GM12874 (cell line): ENCODE measurements around the gene KCNMB2.

Experiments
- CTCF ChIP-seq: IDR thresholded peaks from 2 replicates; pipeline ENCODE4 v1.5.1; 2011; ENCODE audit warnings: low read depth, mild to moderate bottlenecking, control low read depth, low read length, moderate library complexity; ENCODE audit not compliant: insufficient read depth

Gene KCNMB2

GRCh38 chr3:178629430-178630178, 93.4 kb downstream of the KCNMB2 start:
- TF ChIP-seq CTCF, result no peak

- no peak for TF ChIP-seq CTCF
Observed at GRCh38 chr3:178631950-178632349, 95.7 kb downstream of the KCNMB2 start.

- TF ChIP-seq CTCF, result no peak
Observed at GRCh38 chr3:178634975-178635374, 98.7 kb downstream of the KCNMB2 start.

- no peak for TF ChIP-seq CTCF
Observed at GRCh38 chr3:178637802-178638201, 101.6 kb downstream of the KCNMB2 start.

- TF ChIP-seq CTCF, result no peak
Observed at GRCh38 chr3:178645503-178645902, 109.3 kb downstream of the KCNMB2 start.

GRCh38 chr3:178646186-178646862, 110.1 kb downstream of the KCNMB2 start:
- TF ChIP-seq CTCF, result no peak

- TF ChIP-seq CTCF, result no peak
Observed at GRCh38 chr3:178655488-178655887, 119.3 kb downstream of the KCNMB2 start.
